Endothelial cell of umbilical vein (primary cell): Measurements from ENCODE around the gene SLC9A9.

Experiments
- CTCF ChIP-seq, 2 donors: IDR thresholded peaks; 1 replicate in 1 of 2; 2 replicates in 1 of 2; pipeline ENCODE4 v1.5.1; 2011; ENCODE audit warnings: low read length in 2 of 2, mild to moderate bottlenecking in 2 of 2, moderate library complexity in 2 of 2, control low read depth in 1 of 2, inconsistent platforms in 1 of 2, low read depth in 1 of 2; ENCODE audit not compliant: insufficient read depth in 1 of 2; ENCODE audit errors: extremely low read depth in 1 of 2
- JUN ChIP-seq: IDR thresholded peaks from 2 replicates; pipeline ENCODE4 v1.6.1; 2011; ENCODE audit warnings: borderline replicate concordance, low read depth; ENCODE audit not compliant: insufficient read length, insufficient read depth
- MAX ChIP-seq: IDR thresholded peaks from 2 replicates; pipeline ENCODE4 v1.6.1; 2011; ENCODE audit not compliant: insufficient read depth, insufficient read length
- POLR2A ChIP-seq: IDR thresholded peaks from 2 replicates; pipeline ENCODE4 v1.6.1; 2012; ENCODE audit warnings: low read depth, mild to moderate bottlenecking, control low read depth, low read length

GRCh38 chr3:143831208-143831607 lies 17.1 kb downstream of the SLC9A9 start:
- no peak for TF ChIP-seq CTCF (IDR thresholded peaks at IDR 0.05; ENCODE audit: extremely low read depth in 1 of 2, insufficient read depth in 1 of 2, low read depth in 1 of 2, low read length in 2 of 2)
- no peak for TF ChIP-seq POLR2A
- peak; percentile 52 for TF ChIP-seq JUN
- TF ChIP-seq MAX = no peak
